Smooth muscle cell (in vitro differentiated cells): Measurements from ENCODE around the gene RNGTT. TPM values are rescaled to one million over a fixed set of nuclear protein-coding genes. Genes with fewer than 3 reads are reported as not detected.
"Not testable (repeated sequence)": the region's sequence is repeated elsewhere in the genome, so short reads cannot be mapped to it uniquely, and the experiment has no call there.

Experiments used
- DNase-seq: peaks from one replicate; lab custom pipeline; 2025; ENCODE audit not compliant: unreplicated experiment; lab: John Stamatoyannopoulos, UW
- H2AFZ ChIP-seq: fragments of 200-600 bp; sonication (generic); 2 replicates; pipeline ENCODE4 v1.6.0; 2016; ENCODE audit warnings: antibody characterized with exemption, low read depth, mild to moderate bottlenecking
- H3F3A ChIP-seq: fragments of 200-600 bp; sonication (generic); 2 replicates; pipeline ENCODE4 v1.6.0; 2017; ENCODE audit warnings: antibody characterized with exemption, low read depth
- H3K27ac ChIP-seq: fragments of 200-600 bp; sonication (generic); 2 replicates; pipeline ENCODE4 v1.5.1; 2016; ENCODE audit warnings: low read depth, mild to moderate bottlenecking
- H3K27me3 ChIP-seq: fragments of 200-600 bp; sonication (generic); 2 replicates; pipeline ENCODE4 v1.6.1; 2016; ENCODE audit warnings: low read depth, mild to moderate bottlenecking
- H3K36me3 ChIP-seq: fragments of 200-600 bp; sonication (generic); 2 replicates; pipeline ENCODE4 v1.5.1; 2016; ENCODE audit warnings: low read depth
- H3K4me1 ChIP-seq: fragments of 200-600 bp; sonication (generic); 2 replicates; pipeline ENCODE4 v1.5.1; 2016; ENCODE audit warnings: low read depth
- H3K4me2 ChIP-seq: fragments of 200-600 bp; sonication (generic); 2 replicates; pipeline ENCODE4 v1.6.0; 2016; ENCODE audit warnings: mild to moderate bottlenecking
- H3K4me3 ChIP-seq: fragments of 200-600 bp; sonication (generic); 2 replicates; pipeline ENCODE4 v1.5.1; 2016; ENCODE audit warnings: mild to moderate bottlenecking
- H3K79me2 ChIP-seq: fragments of 200-600 bp; sonication (generic); 2 replicates; pipeline ENCODE4 v1.6.0; 2016; ENCODE audit warnings: low read depth, mild to moderate bottlenecking
- H3K9ac ChIP-seq: fragments of 200-600 bp; sonication (generic); 2 replicates; pipeline ENCODE4 v1.6.0; 2016; ENCODE audit warnings: low read depth
- H3K9me3 ChIP-seq: fragments of 200-600 bp; sonication (generic); replicated peaks from 2 replicates; pipeline ENCODE4 v1.5.1; 2016; ENCODE audit warnings: low read depth
- H4K20me1 ChIP-seq: fragments of 200-600 bp; sonication (generic); 2 replicates; pipeline ENCODE4 v1.6.0; 2016; ENCODE audit warnings: low read depth
- CTCF ChIP-seq: fragments of 200-600 bp; sonication (generic); IDR thresholded peaks from 2 replicates; pipeline ENCODE4 v1.5.1; 2017; ENCODE audit warnings: borderline replicate concordance, mild to moderate bottlenecking, antibody characterized with exemption; ENCODE audit not compliant: insufficient read depth, poor library complexity, severe bottlenecking
- WGBS: methylation state at CpG from one replicate; pipeline ENCODE4 v1.1.7; 2016; ENCODE audit warnings: low lambda C conversion rate; 5-methylcytosine and 5-hydroxymethylcytosine counted together
- polyA plus RNA-seq: library from polyadenylated mRNA; unstranded; fragments of >200 nt; fragmentation: Nextera tagmentation; extraction: Ambion mirVana; gene quantifications from 2 replicates; pipeline ENCODE4 v1.2.1, GENCODE V29; 2016
- total RNA-seq: library from RNA; depleted of rRNA; stranded (reverse); fragments of >200 nt; gene quantifications from 2 replicates; pipeline ENCODE4 v1.2.3, GENCODE V29; 2014

RNGTT gene
- total and polyA plus RNA-seq, 2 experiments from 2014 or later = 7.5 to 22.7 TPM

- H3K4me1 ChIP-seq = no peaks in the 10 kb centered on the region
- WGBS = 76% methylated on average over 2 of the region's 2 CpGs
Measured at GRCh38 chr6:88970301-88970700, 6.9 kb upstream of the RNGTT start.

GRCh38 chr6:88969255-88969654 lies 5.8 kb upstream of the RNGTT start:
- H3K4me3 ChIP-seq, H3K27ac ChIP-seq, H2AFZ ChIP-seq, H4K20me1 ChIP-seq, H3F3A ChIP-seq, H3K79me2 ChIP-seq, H3K9me3 ChIP-seq, H3K4me1 ChIP-seq, H3K27me3 ChIP-seq, H3K4me2 ChIP-seq, DNase-seq, H3K36me3 ChIP-seq, H3K9ac ChIP-seq: not testable (repeated sequence)
- 79% methylated on average over 2 of the region's 2 CpGs for WGBS

More at GRCh38 chr6:88970301-88970700, 6.9 kb upstream of the RNGTT start:
- H4K20me1 ChIP-seq = no peaks in the 10 kb centered on the region
- no peak overlapping the region for H2AFZ ChIP-seq
- peaks cover 4% of the 10 kb centered on the region for H3K9me3 ChIP-seq
- no peak overlapping the region for H3K4me3 ChIP-seq
- no peaks in the 10 kb centered on the region for H3K27me3 ChIP-seq
- no peaks in the 10 kb centered on the region for H3F3A ChIP-seq
- no peaks in the 10 kb centered on the region for H3K79me2 ChIP-seq
- H3K4me2 ChIP-seq = no peak overlapping the region
- no peaks in the 10 kb centered on the region for H3K36me3 ChIP-seq
- DNase-seq = no peak
- no peak for TF ChIP-seq CTCF
- H3K27ac ChIP-seq = no peak overlapping the region
- H3K9ac ChIP-seq = no peak overlapping the region

DNA sequence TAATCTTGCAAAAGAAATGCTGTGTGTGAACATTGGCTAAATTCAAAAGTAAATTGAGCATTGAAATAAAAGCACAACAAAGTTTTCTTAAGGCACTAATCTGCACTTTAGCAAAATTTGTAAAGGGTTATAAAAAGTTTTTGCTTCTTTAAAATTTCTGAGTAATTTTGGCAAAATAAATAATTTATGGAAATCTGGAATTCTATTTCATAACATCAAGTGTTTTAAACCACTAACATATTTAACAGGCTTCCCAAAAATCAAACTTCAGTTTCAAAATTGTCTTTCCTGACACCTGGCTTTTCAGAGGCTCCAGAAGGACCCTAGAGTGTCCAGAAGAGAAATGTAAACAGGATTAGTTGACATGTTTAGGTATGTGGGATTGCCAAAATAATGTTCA lies 4.5 kb upstream of the RNGTT start:
- DNase-seq = no peak
- Histone ChIP-seq H3K9ac (no peak overlapping the region), H3K27ac (no peak overlapping the region), H3K79me2 (peaks cover 3% of the 10 kb centered on the region), H3K9me3 (peaks cover 4% of the 10 kb centered on the region), H3K36me3 (no peaks in the 10 kb centered on the region), H3K27me3 (no peaks in the 10 kb centered on the region), H2AFZ (no peak overlapping the region), H3K4me1 (peaks cover 7% of the 10 kb centered on the region), H3K4me2 (no peak overlapping the region), H4K20me1 (no peaks in the 10 kb centered on the region), H3F3A (no peaks in the 10 kb centered on the region), H3K4me3 (no peak overlapping the region)
- TF ChIP-seq CTCF = no peak

- no peak for DNase-seq
- Histone ChIP-seq H3K27ac (no peak overlapping the region), H3K9ac (no peak overlapping the region), H3K9me3 (peaks cover 4% of the 10 kb centered on the region), H2AFZ (no peak overlapping the region), H3K4me2 (no peak overlapping the region), H3K4me3 (no peak overlapping the region), H3F3A (no peaks in the 10 kb centered on the region), H3K27me3 (no peaks in the 10 kb centered on the region), H3K36me3 (no peaks in the 10 kb centered on the region), H3K79me2 (peaks cover 25% of the 10 kb centered on the region), H4K20me1 (no peaks in the 10 kb centered on the region), H3K4me1 (peaks cover 15% of the 10 kb centered on the region)
- 68% methylated on average over 2 of the region's 2 CpGs for WGBS
- no peak for TF ChIP-seq CTCF
Measured at GRCh38 chr6:88965691-88966090, 2.3 kb upstream of the RNGTT start.
